Erythroblast (primary cell): ENCODE results near the gene TULP4.

ENCODE experiments used
- GATA1 ChIP-seq: IDR thresholded peaks from 2 replicates; pipeline ENCODE4 v1.6.1; 2011; ENCODE audit warnings: low read depth, mild to moderate bottlenecking, control low read depth, low read length, moderate library complexity
- POLR2A ChIP-seq: IDR thresholded peaks from 2 replicates; pipeline ENCODE4 v1.6.1; 2011; ENCODE audit warnings: mild to moderate bottlenecking, low read length

- TF ChIP-seq POLR2A, result no peak
- TF ChIP-seq GATA1, result no peak
These were observed 173.2 kb downstream of the TULP4 start for GRCh38 chr6:158485431-158485830.
